NB4 (cell line): ENCODE data around the gene PDE5A.

Experiments
- POLR2A ChIP-seq: IDR thresholded peaks from 2 replicates; pipeline ENCODE4 v1.6.1; 2011; ENCODE audit warnings: mild to moderate bottlenecking; ENCODE audit not compliant: insufficient read length; ENCODE audit errors: extremely low read depth
- TF ChIP-seq, protein P1 (sequence below): IDR thresholded peaks from one replicate; pipeline ENCODE4 v1.5.1; 2012; ENCODE audit warnings: low read depth, low read length
- TF ChIP-seq, protein P2 (sequence below): IDR thresholded peaks from 2 replicates; pipeline ENCODE4 v1.6.1; 2011; ENCODE audit warnings: low read depth, low read length

DNA sequence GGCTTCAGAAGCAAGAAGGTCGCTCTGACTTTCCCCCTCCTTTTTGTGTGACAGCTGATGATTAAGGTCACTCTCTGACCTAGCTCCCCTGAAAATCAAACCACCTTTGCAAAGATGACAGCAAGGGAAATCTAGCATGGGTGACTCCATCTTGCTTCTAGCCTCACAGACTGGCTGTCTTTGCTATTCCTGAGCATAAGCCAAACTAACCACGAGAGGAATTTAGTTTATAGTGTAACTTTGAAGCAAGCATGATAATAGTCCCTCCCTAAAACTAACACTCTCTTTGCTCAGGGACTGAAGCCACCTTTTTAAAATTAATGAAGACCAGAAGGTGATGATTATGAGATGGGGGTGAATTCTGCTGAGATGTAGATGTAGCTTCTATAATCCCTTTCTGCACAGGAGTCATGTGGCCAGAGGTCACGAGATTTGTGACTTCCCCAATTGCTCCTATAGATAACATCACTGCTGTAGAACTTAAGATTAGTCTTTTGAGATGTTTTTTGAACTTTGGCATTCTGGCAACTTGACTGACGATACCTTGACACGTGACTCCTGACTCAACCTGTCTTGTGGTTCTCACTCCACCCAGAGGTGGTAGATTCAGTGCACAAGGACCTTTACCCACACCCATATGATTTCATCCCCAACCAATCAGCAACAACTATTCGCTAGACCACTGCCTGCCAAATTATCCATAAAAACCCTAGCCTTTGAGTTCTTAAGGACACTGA is 14.9 kb upstream of the PDE5A start:
- TF ChIP-seq, protein P1, sequence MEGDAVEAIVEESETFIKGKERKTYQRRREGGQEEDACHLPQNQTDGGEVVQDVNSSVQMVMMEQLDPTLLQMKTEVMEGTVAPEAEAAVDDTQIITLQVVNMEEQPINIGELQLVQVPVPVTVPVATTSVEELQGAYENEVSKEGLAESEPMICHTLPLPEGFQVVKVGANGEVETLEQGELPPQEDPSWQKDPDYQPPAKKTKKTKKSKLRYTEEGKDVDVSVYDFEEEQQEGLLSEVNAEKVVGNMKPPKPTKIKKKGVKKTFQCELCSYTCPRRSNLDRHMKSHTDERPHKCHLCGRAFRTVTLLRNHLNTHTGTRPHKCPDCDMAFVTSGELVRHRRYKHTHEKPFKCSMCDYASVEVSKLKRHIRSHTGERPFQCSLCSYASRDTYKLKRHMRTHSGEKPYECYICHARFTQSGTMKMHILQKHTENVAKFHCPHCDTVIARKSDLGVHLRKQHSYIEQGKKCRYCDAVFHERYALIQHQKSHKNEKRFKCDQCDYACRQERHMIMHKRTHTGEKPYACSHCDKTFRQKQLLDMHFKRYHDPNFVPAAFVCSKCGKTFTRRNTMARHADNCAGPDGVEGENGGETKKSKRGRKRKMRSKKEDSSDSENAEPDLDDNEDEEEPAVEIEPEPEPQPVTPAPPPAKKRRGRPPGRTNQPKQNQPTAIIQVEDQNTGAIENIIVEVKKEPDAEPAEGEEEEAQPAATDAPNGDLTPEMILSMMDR, result no peak
- no peak for TF ChIP-seq POLR2A
- TF ChIP-seq, protein P2, sequence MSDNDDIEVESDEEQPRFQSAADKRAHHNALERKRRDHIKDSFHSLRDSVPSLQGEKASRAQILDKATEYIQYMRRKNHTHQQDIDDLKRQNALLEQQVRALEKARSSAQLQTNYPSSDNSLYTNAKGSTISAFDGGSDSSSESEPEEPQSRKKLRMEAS, result no peak
